ENCODE results near the gene CD164.

DNA sequence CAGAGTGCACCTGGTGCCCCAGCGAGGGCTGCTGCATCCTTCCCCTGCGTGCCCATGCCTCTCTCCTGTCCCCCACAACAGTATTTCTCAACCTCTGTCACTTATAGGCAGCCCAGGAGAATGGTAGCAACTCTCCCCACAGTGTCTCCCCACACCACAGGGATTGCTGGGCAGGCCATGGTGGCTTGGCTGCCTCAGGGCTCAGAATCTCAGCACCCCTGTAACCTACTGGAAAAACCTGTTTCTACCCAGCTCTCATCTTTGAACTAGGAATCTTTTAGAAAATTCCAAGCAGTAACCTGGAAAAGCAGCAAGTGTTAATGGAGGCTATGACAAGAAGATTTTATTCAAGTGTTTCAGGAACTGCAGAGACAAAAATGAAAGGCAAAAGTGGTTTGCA, 38.0 kb downstream of the CD164 start:
- TF ChIP-seq, protein P1, sequence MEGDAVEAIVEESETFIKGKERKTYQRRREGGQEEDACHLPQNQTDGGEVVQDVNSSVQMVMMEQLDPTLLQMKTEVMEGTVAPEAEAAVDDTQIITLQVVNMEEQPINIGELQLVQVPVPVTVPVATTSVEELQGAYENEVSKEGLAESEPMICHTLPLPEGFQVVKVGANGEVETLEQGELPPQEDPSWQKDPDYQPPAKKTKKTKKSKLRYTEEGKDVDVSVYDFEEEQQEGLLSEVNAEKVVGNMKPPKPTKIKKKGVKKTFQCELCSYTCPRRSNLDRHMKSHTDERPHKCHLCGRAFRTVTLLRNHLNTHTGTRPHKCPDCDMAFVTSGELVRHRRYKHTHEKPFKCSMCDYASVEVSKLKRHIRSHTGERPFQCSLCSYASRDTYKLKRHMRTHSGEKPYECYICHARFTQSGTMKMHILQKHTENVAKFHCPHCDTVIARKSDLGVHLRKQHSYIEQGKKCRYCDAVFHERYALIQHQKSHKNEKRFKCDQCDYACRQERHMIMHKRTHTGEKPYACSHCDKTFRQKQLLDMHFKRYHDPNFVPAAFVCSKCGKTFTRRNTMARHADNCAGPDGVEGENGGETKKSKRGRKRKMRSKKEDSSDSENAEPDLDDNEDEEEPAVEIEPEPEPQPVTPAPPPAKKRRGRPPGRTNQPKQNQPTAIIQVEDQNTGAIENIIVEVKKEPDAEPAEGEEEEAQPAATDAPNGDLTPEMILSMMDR (conservative IDR thresholded peaks at IDR 0.05), result no peak
- TF ChIP-seq ZFX (IDR thresholded peaks at IDR 0.05), result no peak
